Type B pancreatic cell (in vitro differentiated cells): Measurements from ENCODE around the gene ANKRD13D. TPM values are rescaled to one million over a fixed set of nuclear protein-coding genes. Genes with fewer than 3 reads are reported as not detected.

Experiments
- DNase-seq: peaks from one replicate; pipeline ENCODE4 v3.0.0; 2021; ENCODE audit warnings: mixed read lengths; ENCODE audit not compliant: unreplicated experiment; ENCODE audit errors: extremely low spot score
- H3K27ac Mint-ChIP-seq: 2 replicates; pipeline ENCODE4 v1.8.0; 2021; ENCODE audit warnings: mild to moderate bottlenecking, mixed read lengths
- H3K27me3 Mint-ChIP-seq: 2 replicates; pipeline ENCODE4 v1.8.0; 2021; ENCODE audit warnings: mixed read lengths
- H3K36me3 Mint-ChIP-seq: 2 replicates; pipeline ENCODE4 v1.8.0; 2021; ENCODE audit warnings: mixed read lengths
- H3K4me1 Mint-ChIP-seq: one replicate; pipeline ENCODE4 v1.8.0; 2021; ENCODE audit warnings: mixed read lengths; ENCODE audit not compliant: unreplicated experiment
- H3K4me3 Mint-ChIP-seq: 2 replicates; pipeline ENCODE4 v1.8.0; 2021; ENCODE audit warnings: mild to moderate bottlenecking, mixed read lengths
- H3K9me3 Mint-ChIP-seq: 2 replicates; pipeline ENCODE4 v1.8.0; 2021; ENCODE audit warnings: mixed read lengths
- total RNA-seq: library from RNA; stranded (reverse); gene quantifications from 2 replicates; pipeline ENCODE4 v1.2.1, GENCODE V29; 2021; ENCODE audit warnings: low replicate concordance
- TF ChIP-seq, protein P1 (sequence below): fragments of 200-600 bp; sonication (generic); conservative IDR thresholded peaks from 2 replicates; pipeline ENCODE4 v1.5.0; 2021; ENCODE audit warnings: antibody characterized with exemption, mild to moderate bottlenecking

Gene ANKRD13D
- total RNA-seq, 1 donor from 2014 or later: 70.5 TPM

DNA sequence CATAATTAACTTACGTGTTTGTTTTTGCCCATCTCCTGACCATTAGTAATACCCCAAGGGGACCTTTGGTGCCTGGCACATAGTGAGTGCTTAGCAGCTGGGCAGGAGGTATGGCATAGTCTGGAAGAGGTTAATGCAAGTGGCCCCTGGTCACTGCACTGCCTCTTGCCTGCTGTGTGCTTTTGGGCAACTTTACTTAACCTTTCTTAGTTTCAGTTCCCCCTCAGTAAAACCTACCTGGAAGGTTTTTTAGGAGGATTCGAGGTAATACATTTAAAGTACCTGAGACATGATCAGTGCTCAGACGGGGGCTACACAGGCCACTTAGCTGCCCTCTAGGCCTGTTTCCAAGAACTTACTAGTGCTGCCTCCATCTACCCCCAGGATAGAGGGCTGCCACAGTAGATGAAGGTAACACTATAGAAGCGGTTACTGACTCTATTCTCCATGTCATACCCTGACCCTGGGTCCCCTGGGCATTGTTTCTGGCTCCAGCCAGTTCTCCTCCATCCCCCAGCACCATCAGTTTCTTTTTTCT is 60.9 kb downstream of the ANKRD13D start:
- Mint-ChIP-seq H3K36me3 (no peaks in the 10 kb centered on the region), H3K27ac (peak overlapping the region; percentile 7), H3K9me3 (no peaks in the 10 kb centered on the region), H3K4me1 (peaks cover 30% of the 10 kb centered on the region), H3K27me3 (no peaks in the 10 kb centered on the region), H3K4me3 (no peak overlapping the region)
- TF ChIP-seq, protein P1, sequence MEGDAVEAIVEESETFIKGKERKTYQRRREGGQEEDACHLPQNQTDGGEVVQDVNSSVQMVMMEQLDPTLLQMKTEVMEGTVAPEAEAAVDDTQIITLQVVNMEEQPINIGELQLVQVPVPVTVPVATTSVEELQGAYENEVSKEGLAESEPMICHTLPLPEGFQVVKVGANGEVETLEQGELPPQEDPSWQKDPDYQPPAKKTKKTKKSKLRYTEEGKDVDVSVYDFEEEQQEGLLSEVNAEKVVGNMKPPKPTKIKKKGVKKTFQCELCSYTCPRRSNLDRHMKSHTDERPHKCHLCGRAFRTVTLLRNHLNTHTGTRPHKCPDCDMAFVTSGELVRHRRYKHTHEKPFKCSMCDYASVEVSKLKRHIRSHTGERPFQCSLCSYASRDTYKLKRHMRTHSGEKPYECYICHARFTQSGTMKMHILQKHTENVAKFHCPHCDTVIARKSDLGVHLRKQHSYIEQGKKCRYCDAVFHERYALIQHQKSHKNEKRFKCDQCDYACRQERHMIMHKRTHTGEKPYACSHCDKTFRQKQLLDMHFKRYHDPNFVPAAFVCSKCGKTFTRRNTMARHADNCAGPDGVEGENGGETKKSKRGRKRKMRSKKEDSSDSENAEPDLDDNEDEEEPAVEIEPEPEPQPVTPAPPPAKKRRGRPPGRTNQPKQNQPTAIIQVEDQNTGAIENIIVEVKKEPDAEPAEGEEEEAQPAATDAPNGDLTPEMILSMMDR: no peak
- no peak for DNase-seq

DNA sequence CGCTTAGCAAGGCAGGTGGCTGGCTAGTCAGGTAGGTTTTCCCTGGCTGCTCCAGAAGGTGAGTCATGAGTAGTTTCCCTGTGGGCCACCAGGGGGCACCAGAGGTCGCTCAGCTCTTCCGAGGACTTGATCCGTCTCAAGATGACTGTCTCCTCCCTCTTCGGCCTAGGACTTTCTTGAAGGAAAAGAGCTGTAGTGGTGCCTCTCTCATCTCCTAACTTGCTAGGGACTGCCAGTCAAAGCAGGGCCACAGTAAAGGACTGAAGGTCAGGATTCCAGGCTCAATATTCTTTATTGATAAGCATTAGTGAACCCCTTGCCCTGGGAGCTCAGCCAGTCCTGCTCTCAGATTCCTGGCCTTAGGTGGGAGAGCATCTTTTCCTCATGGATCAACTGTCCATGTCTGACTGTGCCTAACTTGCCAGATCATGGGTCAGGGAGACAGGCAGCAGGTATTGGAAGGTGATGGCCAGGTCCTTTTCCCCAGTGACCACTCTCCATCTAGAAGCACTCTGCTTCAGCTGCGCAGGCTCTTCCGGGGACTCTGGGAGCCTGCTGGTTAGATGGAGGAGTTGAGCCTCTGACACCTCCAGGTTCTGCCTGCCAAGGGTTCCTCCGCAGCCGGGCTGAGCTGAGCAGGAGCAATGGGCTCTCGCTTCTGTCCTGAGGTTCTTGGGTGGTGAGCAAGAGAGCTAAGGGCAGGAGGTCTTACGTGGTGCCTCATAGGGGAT is 62.3 kb downstream of the ANKRD13D start:
- H3K36me3 Mint-ChIP-seq: no peaks in the 10 kb centered on the region
- no peaks in the 10 kb centered on the region for H3K9me3 Mint-ChIP-seq
- DNase-seq: no peak
- TF ChIP-seq, protein P1: peak; percentile 96
- peaks cover 24% of the 10 kb centered on the region for H3K4me1 Mint-ChIP-seq
- H3K27me3 Mint-ChIP-seq: no peaks in the 10 kb centered on the region
- H3K27ac Mint-ChIP-seq: peak overlapping the region; percentile 79
- H3K4me3 Mint-ChIP-seq: peak overlapping the region; percentile 80

Other genes with a start within 250 kb of the ANKRD13D start
- 21.2 and 95.6 TPM in 2 replicates for gene RHOD, start 232.5 kb upstream of the ANKRD13D start, total RNA-seq
- 97.5 and 169 TPM in 2 replicates for gene KDM2A, start 170.0 kb upstream of the ANKRD13D start, total RNA-seq
- 53.1 and 62.2 TPM in 2 replicates for gene GRK2, start 22.8 kb upstream of the ANKRD13D start, total RNA-seq
- 32.0 and 40.9 TPM in 2 replicates for gene SSH3, start 14.2 kb downstream of the ANKRD13D start, total RNA-seq
- gene POLD4, start 64.2 kb downstream of the ANKRD13D start, total RNA-seq: 15.0 and 29.4 TPM in 2 replicates
- 3.2 and 6.7 TPM in 2 replicates for gene CLCF1, start 84.3 kb downstream of the ANKRD13D start, total RNA-seq
- gene RAD9A, start 102.7 kb downstream of the ANKRD13D start, total RNA-seq: 29.5 and 41.2 TPM in 2 replicates
- 137 TPM in 2 replicates for gene PPP1CA, start 112.6 kb downstream of the ANKRD13D start, total RNA-seq
- 0.87 TPM in 1 of 2 replicates, not detected in the other for gene TBC1D10C, start 114.8 kb downstream of the ANKRD13D start, total RNA-seq
- 0.31 and 1.5 TPM in 2 replicates for gene CARNS1, start 126.4 kb downstream of the ANKRD13D start, total RNA-seq
- gene RPS6KB2, start 139.2 kb downstream of the ANKRD13D start, total RNA-seq: 55.5 and 57.0 TPM in 2 replicates
- 1.1 and 2.0 TPM in 2 replicates for gene PTPRCAP, start 148.4 kb downstream of the ANKRD13D start, total RNA-seq
- gene CORO1B, start 154.2 kb downstream of the ANKRD13D start, total RNA-seq: 77.4 and 90.2 TPM in 2 replicates
- gene GPR152, start 163.4 kb downstream of the ANKRD13D start, total RNA-seq: not detected in 2 replicates
- gene CABP4, start 166.1 kb downstream of the ANKRD13D start, total RNA-seq: not detected in 2 replicates
- 41.7 and 46.6 TPM in 2 replicates for gene TMEM134, start 179.9 kb downstream of the ANKRD13D start, total RNA-seq
- gene AIP, start 193.7 kb downstream of the ANKRD13D start, total RNA-seq: 32.4 and 47.6 TPM in 2 replicates
- 50.4 and 51.7 TPM in 2 replicates for gene PITPNM1, start 216.1 kb downstream of the ANKRD13D start, total RNA-seq
- gene CDK2AP2, start 218.9 kb downstream of the ANKRD13D start, total RNA-seq: 34.9 and 37.5 TPM in 2 replicates
- not detected in 2 replicates for gene CABP2, start 234.1 kb downstream of the ANKRD13D start, total RNA-seq